PFSK-1 (cell line): Measurements from ENCODE around the gene MEPCE.

Experiments used
- FOXP2 ChIP-seq: optimal IDR thresholded peaks from 2 replicates; pipeline ENCODE3; 2011; ENCODE audit warnings: borderline replicate concordance, control low read depth, inconsistent platforms; ENCODE audit not compliant: insufficient read depth; ENCODE audit errors: extremely low read length, extremely low read depth
- POLR2AphosphoS5 ChIP-seq: IDR thresholded peaks from 2 replicates; pipeline ENCODE4 v1.6.1; 2012; ENCODE audit warnings: low read depth, mild to moderate bottlenecking, control low read depth, low read length, moderate library complexity
- SIN3A ChIP-seq: IDR thresholded peaks from 2 replicates; pipeline ENCODE4 v1.6.1; 2012; ENCODE audit warnings: mild to moderate bottlenecking, low read length, moderate library complexity, borderline replicate concordance; ENCODE audit not compliant: insufficient read depth
- TAF1 ChIP-seq: IDR thresholded peaks from 2 replicates; pipeline ENCODE4 v1.6.1; 2012; ENCODE audit warnings: low read length, control low read depth, borderline replicate concordance; ENCODE audit not compliant: insufficient read depth
- TF ChIP-seq, protein P1 (sequence below), 2 experiments: IDR thresholded peaks; 2 replicates each; pipeline versions ENCODE4 v1.6.1 to v1.8.0; 2011 to 2012; ENCODE audit warnings: low read depth in 2 of 2, low read length in 2 of 2, control low read depth in 1 of 2, inconsistent platforms in 1 of 2, mild to moderate bottlenecking in 1 of 2, moderate library complexity in 1 of 2; ENCODE audit not compliant: insufficient read depth in 1 of 2

MEPCE gene

DNA sequence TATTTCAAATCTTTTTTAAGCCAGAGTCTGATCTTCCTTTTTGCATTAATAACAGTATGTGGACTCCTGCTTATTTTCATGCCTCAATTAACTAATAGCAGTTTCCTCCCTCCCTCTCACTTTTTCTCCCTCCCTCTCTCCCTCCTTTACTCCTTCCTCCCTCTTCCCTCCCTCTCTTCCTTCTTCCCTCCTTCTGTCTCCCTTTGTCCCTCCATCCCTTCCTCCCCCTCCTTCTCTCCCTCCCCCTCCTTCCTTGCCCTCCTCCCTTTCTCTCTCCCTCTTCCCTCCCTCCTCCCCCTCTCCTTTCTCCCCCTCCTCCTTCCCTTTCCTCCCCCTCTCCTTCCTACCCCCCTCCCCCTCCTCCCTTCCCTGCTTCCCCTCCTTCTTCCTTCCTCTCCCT lies 3.1 kb upstream of the MEPCE start:
- no peak for TF ChIP-seq FOXP2

DNA sequence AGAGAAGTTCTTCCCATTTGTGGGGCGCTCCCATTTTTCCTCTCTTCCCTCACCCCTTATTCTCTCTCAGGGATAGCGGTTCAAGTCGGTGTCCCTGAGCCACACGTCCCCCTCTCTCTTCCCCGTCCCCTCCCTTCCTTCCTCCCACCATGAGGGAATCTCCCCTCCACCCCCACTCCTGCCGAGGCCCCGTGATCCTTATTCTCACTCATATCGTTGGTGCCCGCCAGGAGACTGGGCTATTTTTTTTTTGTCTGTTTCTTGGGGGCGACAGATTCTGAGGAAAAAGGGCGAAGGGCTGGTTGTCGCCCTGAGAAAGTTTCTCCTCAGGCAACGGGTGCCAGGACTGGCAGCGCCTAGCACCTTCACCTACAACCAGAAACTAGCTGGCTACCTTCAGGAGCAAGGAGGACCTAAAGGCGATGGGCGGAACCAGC lies 1.9 kb upstream of the MEPCE start:
- TF ChIP-seq POLR2AphosphoS5 (no peak), FOXP2 (no peak), SIN3A (no peak), TAF1 (no peak)
- TF ChIP-seq, protein P1, sequence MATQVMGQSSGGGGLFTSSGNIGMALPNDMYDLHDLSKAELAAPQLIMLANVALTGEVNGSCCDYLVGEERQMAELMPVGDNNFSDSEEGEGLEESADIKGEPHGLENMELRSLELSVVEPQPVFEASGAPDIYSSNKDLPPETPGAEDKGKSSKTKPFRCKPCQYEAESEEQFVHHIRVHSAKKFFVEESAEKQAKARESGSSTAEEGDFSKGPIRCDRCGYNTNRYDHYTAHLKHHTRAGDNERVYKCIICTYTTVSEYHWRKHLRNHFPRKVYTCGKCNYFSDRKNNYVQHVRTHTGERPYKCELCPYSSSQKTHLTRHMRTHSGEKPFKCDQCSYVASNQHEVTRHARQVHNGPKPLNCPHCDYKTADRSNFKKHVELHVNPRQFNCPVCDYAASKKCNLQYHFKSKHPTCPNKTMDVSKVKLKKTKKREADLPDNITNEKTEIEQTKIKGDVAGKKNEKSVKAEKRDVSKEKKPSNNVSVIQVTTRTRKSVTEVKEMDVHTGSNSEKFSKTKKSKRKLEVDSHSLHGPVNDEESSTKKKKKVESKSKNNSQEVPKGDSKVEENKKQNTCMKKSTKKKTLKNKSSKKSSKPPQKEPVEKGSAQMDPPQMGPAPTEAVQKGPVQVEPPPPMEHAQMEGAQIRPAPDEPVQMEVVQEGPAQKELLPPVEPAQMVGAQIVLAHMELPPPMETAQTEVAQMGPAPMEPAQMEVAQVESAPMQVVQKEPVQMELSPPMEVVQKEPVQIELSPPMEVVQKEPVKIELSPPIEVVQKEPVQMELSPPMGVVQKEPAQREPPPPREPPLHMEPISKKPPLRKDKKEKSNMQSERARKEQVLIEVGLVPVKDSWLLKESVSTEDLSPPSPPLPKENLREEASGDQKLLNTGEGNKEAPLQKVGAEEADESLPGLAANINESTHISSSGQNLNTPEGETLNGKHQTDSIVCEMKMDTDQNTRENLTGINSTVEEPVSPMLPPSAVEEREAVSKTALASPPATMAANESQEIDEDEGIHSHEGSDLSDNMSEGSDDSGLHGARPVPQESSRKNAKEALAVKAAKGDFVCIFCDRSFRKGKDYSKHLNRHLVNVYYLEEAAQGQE (IDR thresholded peaks at IDR 0.05; ENCODE audit: insufficient read depth in 1 of 2, low read depth in 2 of 2, low read length in 2 of 2): no peak

DNA sequence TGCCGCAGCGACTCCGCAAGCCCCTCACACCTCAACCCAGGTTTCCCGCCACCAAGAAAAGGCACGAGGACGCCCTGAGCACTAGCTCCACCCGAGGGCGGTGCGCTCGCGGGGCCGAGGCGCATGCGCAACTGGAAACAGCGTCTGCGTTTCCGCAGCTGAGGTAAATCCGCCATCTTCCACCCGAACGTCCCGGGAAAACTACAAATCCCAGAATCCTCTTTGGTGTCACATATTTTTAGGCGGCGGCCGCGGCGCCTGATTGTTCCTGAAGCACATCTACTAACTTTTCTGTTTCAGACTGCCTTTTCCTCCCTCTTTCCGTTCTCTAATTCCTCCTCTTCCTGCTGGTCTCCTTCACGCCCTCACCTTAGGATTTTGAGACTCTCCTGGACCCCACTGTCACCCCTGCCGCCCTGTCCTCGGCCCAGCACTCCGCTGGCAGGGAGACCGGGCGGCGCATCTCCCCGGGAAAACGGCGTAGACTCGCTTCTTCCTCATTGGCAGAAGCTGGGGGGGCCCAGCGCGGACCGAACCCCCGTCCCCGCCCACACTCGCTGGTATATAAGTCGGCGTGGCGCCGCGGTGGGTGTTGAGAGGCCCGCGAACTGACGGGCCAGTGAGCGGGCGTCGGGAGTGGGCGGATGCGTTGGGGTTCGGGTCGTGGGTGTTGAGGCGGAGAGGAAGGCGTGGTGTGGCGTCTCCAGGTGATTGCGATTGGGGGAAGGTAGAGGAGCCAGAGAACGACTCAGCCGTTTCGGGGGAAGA lies 1.2 kb upstream of the MEPCE start, which contains the start of gene ZCWPW1:
Gene ZCWPW1 (minus strand): TSS at position 505 of the 768 bp plus-strand sequence. CDS start 8,054 bp downstream, outside the sequence.
- TF ChIP-seq TAF1 (peak; percentile 73; the same call in 1 of the 2 replicates), POLR2AphosphoS5 (peak; percentile 93), SIN3A (no peak), FOXP2 (no peak)
- TF ChIP-seq, protein P1 (IDR thresholded peaks at IDR 0.05; ENCODE audit: insufficient read depth in 1 of 2, low read depth in 2 of 2, low read length in 2 of 2): no peak

DNA sequence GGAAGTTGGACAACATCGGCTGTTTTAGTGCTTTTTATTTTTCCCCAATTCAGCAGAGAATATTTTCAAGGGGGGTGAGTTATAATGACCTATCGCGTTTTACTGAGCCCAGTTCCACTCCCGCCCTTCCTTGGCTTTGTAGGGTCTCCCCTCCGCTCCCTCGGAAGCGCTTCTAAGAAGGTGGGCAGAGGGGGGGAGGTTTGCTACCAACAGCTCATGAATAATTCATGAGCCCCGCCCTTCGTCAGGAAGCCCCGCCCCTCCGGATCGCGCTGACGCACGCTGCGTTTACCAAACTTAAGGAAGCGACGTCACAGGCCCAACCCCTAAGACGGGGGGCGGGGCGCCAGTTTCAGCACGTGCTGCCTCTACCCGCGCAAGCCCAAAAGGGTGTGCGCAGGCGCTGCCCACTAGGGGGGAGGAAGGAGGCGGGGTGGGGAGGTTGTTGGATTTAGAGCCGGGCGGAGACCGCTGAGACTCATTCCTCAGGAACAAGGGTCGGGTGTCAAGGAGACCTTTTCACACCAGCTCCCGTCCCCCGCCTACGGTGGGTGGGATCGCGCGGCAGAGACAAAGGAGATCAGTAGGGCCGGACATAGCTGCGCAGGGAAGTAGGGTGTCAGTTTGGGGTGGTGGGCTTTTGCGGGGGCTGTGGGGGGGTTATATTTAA lies 529 bp upstream of the MEPCE start:
- TF ChIP-seq, protein P1 (IDR thresholded peaks at IDR 0.05; ENCODE audit: insufficient read depth in 1 of 2, low read depth in 2 of 2, low read length in 2 of 2): no peak
- TF ChIP-seq SIN3A: peak; percentile 81; the same call in 1 of the 2 replicates
- TF ChIP-seq POLR2AphosphoS5: peak; percentile 85
- TF ChIP-seq FOXP2: no peak
- peak; percentile 47; the same call in 1 of the 2 replicates for TF ChIP-seq TAF1

DNA sequence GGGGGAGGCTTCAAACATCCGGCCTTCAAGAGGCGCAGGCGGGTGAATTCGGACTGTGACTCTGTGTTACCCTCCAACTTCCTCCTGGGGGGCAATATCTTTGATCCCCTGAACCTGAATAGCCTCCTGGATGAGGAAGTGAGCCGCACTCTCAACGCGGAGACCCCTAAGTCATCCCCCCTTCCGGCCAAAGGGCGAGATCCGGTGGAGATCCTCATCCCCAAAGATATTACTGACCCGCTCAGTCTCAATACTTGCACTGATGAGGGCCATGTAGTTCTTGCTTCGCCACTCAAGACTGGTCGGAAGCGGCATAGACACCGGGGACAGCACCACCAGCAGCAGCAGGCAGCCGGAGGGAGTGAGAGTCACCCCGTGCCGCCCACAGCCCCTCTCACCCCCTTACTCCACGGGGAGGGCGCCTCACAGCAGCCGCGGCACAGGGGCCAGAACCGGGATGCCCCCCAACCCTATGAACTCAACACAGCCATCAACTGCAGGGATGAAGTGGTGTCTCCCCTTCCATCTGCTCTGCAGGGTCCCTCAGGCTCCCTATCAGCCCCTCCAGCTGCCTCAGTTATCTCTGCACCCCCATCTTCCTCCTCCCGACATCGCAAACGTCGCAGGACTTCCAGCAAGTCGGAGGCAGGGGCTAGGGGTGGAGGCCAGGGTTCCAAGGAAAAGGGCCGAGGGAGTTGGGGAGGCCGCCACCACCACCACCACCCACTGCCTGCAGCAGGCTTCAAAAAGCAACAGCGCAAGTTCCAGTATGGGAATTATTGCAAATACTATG lies 1.1 kb downstream of the MEPCE start:
- no peak for TF ChIP-seq POLR2AphosphoS5
- no peak for TF ChIP-seq SIN3A
- TF ChIP-seq, protein P1 (IDR thresholded peaks at IDR 0.05; ENCODE audit: insufficient read depth in 1 of 2, low read depth in 2 of 2, low read length in 2 of 2): no peak
- TF ChIP-seq TAF1: no peak
